HepG2 (cell line): ENCODE data around the gene KCNMA1. TPM values are rescaled to one million over a fixed set of nuclear protein-coding genes. Genes with fewer than 3 reads are reported as not detected.

Experiments
- ATAC-seq: fragments of 200-7000 bp; cut with Tn5 transposase; 3 replicates; pipeline ENCODE4 v1.9.1; 2020; ENCODE audit warnings: mild to moderate bottlenecking, moderate library complexity
- BruUV-seq: library from RNA; stranded (reverse); fragments of 400-500 nt; replicated peaks from 2 replicates; lab custom pipeline; 2021; lab: Mats Ljungman, UMichigan
- CTCF ChIA-PET: fragments of 300-600 bp; formaldehyde crosslinking; extraction: SDS; loops from one replicate; lab custom pipeline; 2021; ENCODE audit warnings: low total read pairs, inconsistent platforms, low intra/inter-chr PET ratio; lab: Yijun Ruan, JAX
- POLR2A ChIA-PET: fragments of 350-600 bp; sonication (Branson Sonifier 250); formaldehyde crosslinking; loops from one replicate; lab custom pipeline; 2020; ENCODE audit warnings: antibody characterized with exemption, inconsistent platforms; lab: Yijun Ruan, JAX
- DNase-seq: peaks from one replicate; pipeline ENCODE4 v3.0.0-alpha.2; 2015; ENCODE audit warnings: low spot score
- FAIRE-seq: peaks from 3 replicates; lab custom pipeline; 2011; peaks lifted over from hg19 to GRCh38; lab: Jason Lieb, UNC
- H2AFZ ChIP-seq: one replicate; pipeline ENCODE4 v1.6.1; 2011; ENCODE audit warnings: low read length, inconsistent platforms
- H3K27ac ChIP-seq: fragments of 300-600 bp; 3 replicates; pipeline ENCODE4 v1.8.0; 2011; ENCODE audit warnings: mixed run types, mild to moderate bottlenecking, mixed read lengths, low read length, inconsistent platforms; ENCODE audit not compliant: insufficient read depth; ENCODE audit errors: extremely low read length
- H3K27me3 ChIP-seq, 2 experiments: fragments of 200-600 bp in 1 of 2; 2 replicates in 1 of 2; 3 replicates in 1 of 2; pipeline versions ENCODE4 v1.6.0 to v1.8.0; 2011; ENCODE audit warnings: low read length in 2 of 2, mild to moderate bottlenecking in 2 of 2, moderate library complexity in 2 of 2, inconsistent platforms in 1 of 2; ENCODE audit not compliant: insufficient read depth in 2 of 2, control insufficient read depth in 1 of 2
- H3K36me3 ChIP-seq, 2 experiments: fragments of 200-600 bp in 1 of 2; replicated peaks in 1 of 2; 2 replicates in 1 of 2; 3 replicates in 1 of 2; pipeline versions ENCODE4 v1.5.1 to v1.8.0; 2011; ENCODE audit warnings: low read length in 2 of 2, inconsistent platforms in 1 of 2; ENCODE audit not compliant: insufficient read depth in 2 of 2, control insufficient read depth in 1 of 2
- H3K4me1 ChIP-seq: 2 replicates; pipeline ENCODE4 v1.5.1; 2012; ENCODE audit warnings: low read length, inconsistent platforms; ENCODE audit not compliant: insufficient read depth
- H3K4me2 ChIP-seq: 2 replicates; pipeline ENCODE4 v1.6.0; 2011; ENCODE audit warnings: low read depth, low read length, inconsistent platforms
- H3K4me3 ChIP-seq, 3 experiments: fragments of 200-600 bp in 1 of 3; sonication (generic), shearing (Covaris generic) in 1 of 3; replicated peaks in 1 of 3; 2 replicates each; pipeline ENCODE4 v1.5.1; 2011 to 2016; ENCODE audit warnings: low read length in 3 of 3, inconsistent platforms in 2 of 3, low read depth in 2 of 3, mild to moderate bottlenecking in 2 of 3, control low read depth in 1 of 3, mixed read lengths in 1 of 3; ENCODE audit not compliant: insufficient read depth in 1 of 3
- H3K79me2 ChIP-seq: one replicate; pipeline ENCODE4 v1.6.1; 2011; ENCODE audit warnings: low read length, inconsistent platforms; ENCODE audit not compliant: insufficient read depth
- H3K9ac ChIP-seq: 2 replicates; pipeline ENCODE4 v1.6.0; 2011; ENCODE audit warnings: mild to moderate bottlenecking, low read depth, low read length, inconsistent platforms; ENCODE audit not compliant: insufficient read depth
- H3K9me3 ChIP-seq: 2 replicates; pipeline ENCODE4 v1.5.1; 2012; ENCODE audit warnings: mild to moderate bottlenecking, low read length
- H4K20me1 ChIP-seq: 2 replicates; pipeline ENCODE4 v1.6.0; 2011; ENCODE audit warnings: inconsistent platforms, mild to moderate bottlenecking, low read length, moderate library complexity; ENCODE audit not compliant: insufficient read depth
- CENPX ChIP-seq: sonication (generic); formaldehyde crosslinking; IDR thresholded peaks from 2 replicates; pipeline ENCODE4 v1.9.0; 2021; ENCODE audit warnings: mild to moderate bottlenecking, missing genetic modification reagents, moderate library complexity
- EHMT2 ChIP-seq: fragments of 200-600 bp; sonication (generic); IDR thresholded peaks from 2 replicates; pipeline ENCODE4 v1.7.0; 2017; ENCODE audit warnings: antibody characterized with exemption, low read depth, low read length, borderline replicate concordance
- HDAC6 ChIP-seq: fragments of 200-600 bp; sonication (generic); IDR thresholded peaks from 2 replicates; pipeline ENCODE4 v1.7.0; 2017; ENCODE audit warnings: mild to moderate bottlenecking, antibody characterized with exemption, low read length, low read depth
- MIER2 ChIP-seq: IDR thresholded peaks from 2 replicates; pipeline ENCODE4 v1.6.1; 2016; ENCODE audit warnings: missing biosample characterization, missing genetic modification reagents
- NBN ChIP-seq: fragments of 450-650 bp; conservative IDR thresholded peaks from 2 replicates; pipeline ENCODE4 v1.6.1; 2017
- XBP1 ChIP-seq: sonication (generic); formaldehyde crosslinking; IDR thresholded peaks from 2 replicates; pipeline ENCODE4 v1.5.0; 2020; ENCODE audit warnings: missing genetic modification reagents
- YEATS2 ChIP-seq: sonication (generic); formaldehyde crosslinking; IDR thresholded peaks from 2 replicates; pipeline ENCODE4 v1.4.0; 2020; ENCODE audit warnings: missing genetic modification reagents, borderline replicate concordance
- ZKSCAN8 ChIP-seq: IDR thresholded peaks from 2 replicates; pipeline ENCODE4 v1.6.1; 2016; ENCODE audit warnings: borderline replicate concordance, missing genetic modification reagents, missing compliant biosample characterization
- ZNF563 ChIP-seq: sonication (generic); formaldehyde crosslinking; IDR thresholded peaks from 2 replicates; pipeline ENCODE4 v1.8.0; 2022; ENCODE audit warnings: mild to moderate bottlenecking, moderate library complexity, missing genetic modification reagents
- ZNF788 ChIP-seq: sonication (generic); formaldehyde crosslinking; IDR thresholded peaks from 2 replicates; pipeline ENCODE4 v1.5.0; 2020; ENCODE audit warnings: mild to moderate bottlenecking, missing genetic modification reagents, borderline replicate concordance
- WGBS: methylation state at CpG from one replicate; pipeline ENCODE4 v1.1.6; 2017; ENCODE audit warnings: low lambda C conversion rate; 5-methylcytosine and 5-hydroxymethylcytosine counted together
- in situ Hi-C: cut with HindIII; loops from 2 replicates; pipeline ENCODE4 v1.10.0; 2017; ENCODE audit warnings: low pct_unique_long_range_greater_than_20kb; ENCODE audit not compliant: extremely low pct_ligation_motif_present
- intact Hi-C: fragments of 100-400 bp; cut with micrococcal nuclease; formaldehyde crosslinking; loops from one replicate; pipeline ENCODE4 v1.10.0; 2022; ENCODE audit not compliant: unreplicated experiment
- polyA plus RNA-seq, 8 experiments: library from polyadenylated mRNA; depleted of rRNA in 3 of 8; stranded (reverse) in 7 of 8; unstranded in 1 of 8; fragments of >200 nt; fragmentation: Illumina TruSeq in 4 of 8; extraction: Trizol in 4 of 8; gene quantifications; 2 replicates each; pipeline versions ENCODE4 v1.2.1 to v1.2.3, GENCODE V29; 2011 to 2016; ENCODE audit warnings: low read depth in 4 of 8, missing spikeins in 1 of 8, mixed read lengths in 1 of 8; ENCODE audit not compliant: insufficient read depth in 1 of 8
- total RNA-seq, 5 experiments: library from RNA; depleted of rRNA; stranded (reverse); fragments of >200 nt; fragmentation: Illumina TruSeq; extraction: Trizol; gene quantifications; 2 replicates each; pipeline ENCODE4 v1.2.3, GENCODE V29; 2016; ENCODE audit warnings: low read depth in 1 of 5
- TF ChIP-seq, protein P1 (sequence below), 2 experiments: sonication (generic) in 1 of 2; formaldehyde crosslinking in 1 of 2; IDR thresholded peaks; 2 replicates each; pipeline versions ENCODE4 v1.4.0 to v1.6.1; 2016 to 2020; ENCODE audit warnings: borderline replicate concordance in 1 of 2, low read depth in 1 of 2, mild to moderate bottlenecking in 1 of 2, missing genetic modification reagents in 1 of 2
- TF ChIP-seq, protein P2 (sequence below): sonication (generic); formaldehyde crosslinking; IDR thresholded peaks from 2 replicates; pipeline ENCODE4 v1.5.0; 2020; ENCODE audit warnings: mild to moderate bottlenecking, missing genetic modification reagents, moderate library complexity

KCNMA1 gene
- total and polyA plus RNA-seq, 2 of the 13 experiments (the other 11 are each of a cell fraction or from before 2014, with no cell fraction given), result 0.02 TPM; not detected in 1

DNA sequence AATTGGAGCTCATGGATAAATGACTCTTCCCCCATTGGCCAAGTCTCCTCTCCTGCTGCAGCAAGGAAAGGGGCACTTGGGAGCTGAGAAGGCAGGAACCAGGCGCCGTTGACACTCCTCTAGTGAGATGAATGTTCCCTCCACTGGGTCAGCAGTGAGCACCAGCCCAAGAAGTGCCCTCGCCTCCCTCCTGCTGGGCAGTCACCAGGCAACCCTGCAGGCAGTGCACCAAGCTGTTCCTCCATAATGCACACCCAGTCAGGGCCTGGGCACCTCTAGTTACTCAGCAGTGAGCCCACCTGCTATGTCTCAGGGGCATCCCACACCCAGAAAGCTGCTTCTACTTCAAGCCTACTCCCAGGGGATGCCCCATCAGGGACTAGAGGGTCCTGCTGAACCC, 84.3 kb downstream of the KCNMA1 start:
- ATAC-seq, result no peak
- Histone ChIP-seq H3K27me3 (0 out of 5 replicates have a peak, but pooled peaks cover 0 to 6% of the 10 kb centered on the region in 2 experiments), H3K4me1 (no peaks in the 10 kb centered on the region), H3K4me2 (no peak overlapping the region), H3K9ac (no peak overlapping the region), H3K4me3 (no peak overlapping the region), H3K36me3 (no peaks in the 10 kb centered on the region), H3K27ac (no peak overlapping the region), H3K9me3 (no peaks in the 10 kb centered on the region), H3K79me2 (no peaks in the 10 kb centered on the region), H2AFZ (no peak overlapping the region), H4K20me1 (no peaks in the 10 kb centered on the region)
- intact Hi-C loops, result no loop called here
- no peak for FAIRE-seq
- TF ChIP-seq YEATS2, result no peak
- ChIA-PET CTCF (no interaction called here), POLR2A (no interaction called here)
- DNase-seq, result no peak
- 36% methylated on average over 2 of the region's 3 CpGs for WGBS
- in situ Hi-C loops, result no loop called here
- BruUV-seq, result no TSS peak

DNA sequence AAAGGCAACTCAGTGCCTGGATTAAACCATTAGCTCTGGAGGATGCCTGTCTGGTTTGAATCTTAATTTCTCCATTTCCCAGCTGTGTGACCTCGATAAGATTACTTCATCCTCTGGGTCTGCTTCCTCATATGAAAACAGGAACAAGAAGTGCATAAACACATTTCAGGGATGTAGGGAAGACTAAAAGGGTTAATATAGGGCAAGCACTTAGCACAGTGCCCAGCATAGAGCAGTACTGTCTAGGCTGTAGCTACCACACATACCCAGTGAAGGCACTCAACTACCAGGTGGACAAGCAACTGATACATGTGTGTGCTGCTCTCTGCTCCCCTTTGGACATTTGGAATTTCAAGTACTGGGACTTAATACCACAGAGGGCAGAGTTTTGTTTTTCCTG, 85.4 kb downstream of the KCNMA1 start:
- FAIRE-seq (no peak), DNase-seq (no peak), ATAC-seq (no peak)
- Histone ChIP-seq H3K79me2 (no peaks in the 10 kb centered on the region), H3K4me1 (no peaks in the 10 kb centered on the region), H3K4me2 (no peak overlapping the region), H3K9me3 (no peaks in the 10 kb centered on the region), H2AFZ (no peak overlapping the region), H3K9ac (no peak overlapping the region), H3K27me3 (0 out of 5 replicates have a peak, but pooled peaks cover 0 to 4% of the 10 kb centered on the region in 2 experiments), H4K20me1 (no peaks in the 10 kb centered on the region), H3K27ac (no peak overlapping the region), H3K4me3 (no peak overlapping the region), H3K36me3 (no peaks in the 10 kb centered on the region)
- no TSS peak for BruUV-seq
- WGBS, result 0% methylated on average over 1 of the region's 1 CpG
- intact Hi-C loops (no loop called here), in situ Hi-C loops (no loop called here)
- ChIA-PET POLR2A (no interaction called here), CTCF (no interaction called here)
- TF ChIP-seq EHMT2 (no peak), ZNF563 (CRISPR knock-in tag) (no peak), NBN (no peak), XBP1 (CRISPR knock-in tag) (no peak), MIER2 (CRISPR knock-in tag) (no peak), HDAC6 (no peak), ZNF788 (CRISPR knock-in tag) (no peak), CENPX (CRISPR knock-in tag) (no peak), ZKSCAN8 (CRISPR knock-in tag) (no peak)
- TF ChIP-seq, protein P1, sequence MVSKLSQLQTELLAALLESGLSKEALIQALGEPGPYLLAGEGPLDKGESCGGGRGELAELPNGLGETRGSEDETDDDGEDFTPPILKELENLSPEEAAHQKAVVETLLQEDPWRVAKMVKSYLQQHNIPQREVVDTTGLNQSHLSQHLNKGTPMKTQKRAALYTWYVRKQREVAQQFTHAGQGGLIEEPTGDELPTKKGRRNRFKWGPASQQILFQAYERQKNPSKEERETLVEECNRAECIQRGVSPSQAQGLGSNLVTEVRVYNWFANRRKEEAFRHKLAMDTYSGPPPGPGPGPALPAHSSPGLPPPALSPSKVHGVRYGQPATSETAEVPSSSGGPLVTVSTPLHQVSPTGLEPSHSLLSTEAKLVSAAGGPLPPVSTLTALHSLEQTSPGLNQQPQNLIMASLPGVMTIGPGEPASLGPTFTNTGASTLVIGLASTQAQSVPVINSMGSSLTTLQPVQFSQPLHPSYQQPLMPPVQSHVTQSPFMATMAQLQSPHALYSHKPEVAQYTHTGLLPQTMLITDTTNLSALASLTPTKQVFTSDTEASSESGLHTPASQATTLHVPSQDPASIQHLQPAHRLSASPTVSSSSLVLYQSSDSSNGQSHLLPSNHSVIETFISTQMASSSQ (IDR thresholded peaks at IDR 0.05; ENCODE audit: low read depth), result no peak
- TF ChIP-seq, protein P1 (CRISPR knock-in tag; IDR thresholded peaks at IDR 0.05; ENCODE audit: borderline replicate concordance), result no peak
- TF ChIP-seq, protein P2, sequence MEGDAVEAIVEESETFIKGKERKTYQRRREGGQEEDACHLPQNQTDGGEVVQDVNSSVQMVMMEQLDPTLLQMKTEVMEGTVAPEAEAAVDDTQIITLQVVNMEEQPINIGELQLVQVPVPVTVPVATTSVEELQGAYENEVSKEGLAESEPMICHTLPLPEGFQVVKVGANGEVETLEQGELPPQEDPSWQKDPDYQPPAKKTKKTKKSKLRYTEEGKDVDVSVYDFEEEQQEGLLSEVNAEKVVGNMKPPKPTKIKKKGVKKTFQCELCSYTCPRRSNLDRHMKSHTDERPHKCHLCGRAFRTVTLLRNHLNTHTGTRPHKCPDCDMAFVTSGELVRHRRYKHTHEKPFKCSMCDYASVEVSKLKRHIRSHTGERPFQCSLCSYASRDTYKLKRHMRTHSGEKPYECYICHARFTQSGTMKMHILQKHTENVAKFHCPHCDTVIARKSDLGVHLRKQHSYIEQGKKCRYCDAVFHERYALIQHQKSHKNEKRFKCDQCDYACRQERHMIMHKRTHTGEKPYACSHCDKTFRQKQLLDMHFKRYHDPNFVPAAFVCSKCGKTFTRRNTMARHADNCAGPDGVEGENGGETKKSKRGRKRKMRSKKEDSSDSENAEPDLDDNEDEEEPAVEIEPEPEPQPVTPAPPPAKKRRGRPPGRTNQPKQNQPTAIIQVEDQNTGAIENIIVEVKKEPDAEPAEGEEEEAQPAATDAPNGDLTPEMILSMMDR (CRISPR knock-in tag), result no peak
